GM21390 (cell line): ENCODE data around the gene TET1.
"Not testable (repeated sequence)": the region's sequence is repeated elsewhere in the genome, so short reads cannot be mapped to it uniquely, and the experiment has no call there.

Experiments used
- ATAC-seq: cut with Tn5 transposase; IDR thresholded peaks from one replicate; pipeline ENCODE4 v1.9.1; 2021; ENCODE audit not compliant: unreplicated experiment

TET1 gene

GRCh38 chr10:68562661-68563570 lies 2.8 kb downstream of the TET1 start:
- ATAC-seq = no peak

DNA sequence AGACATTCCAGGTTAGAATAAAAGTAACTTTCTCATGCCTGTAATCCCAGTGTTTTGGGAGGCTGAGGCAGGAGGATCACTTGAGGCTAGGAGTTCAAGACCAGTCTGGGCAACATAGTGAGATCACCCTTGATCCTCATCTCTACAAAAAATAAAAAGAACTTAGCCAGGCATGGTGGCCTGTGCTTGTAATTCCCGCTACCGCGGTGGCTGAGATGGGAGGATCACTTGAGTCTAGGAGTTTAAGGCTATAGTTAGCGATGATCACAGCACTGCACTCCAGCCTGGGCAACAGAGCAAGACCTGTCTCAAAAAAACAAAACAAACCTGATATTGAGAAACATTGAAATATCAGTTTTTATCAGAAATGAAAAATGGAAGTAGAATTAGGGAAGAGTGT lies 4.6 kb downstream of the TET1 start:
- ATAC-seq = no peak

GRCh38 chr10:68565658-68566057 lies 5.5 kb downstream of the TET1 start:
- ATAC-seq = no peak

- no peak for ATAC-seq
These were observed 6.2 kb downstream of the TET1 start for GRCh38 chr10:68566351-68566750.

GRCh38 chr10:68566955-68567354 lies 6.8 kb downstream of the TET1 start:
- ATAC-seq = no peak

DNA sequence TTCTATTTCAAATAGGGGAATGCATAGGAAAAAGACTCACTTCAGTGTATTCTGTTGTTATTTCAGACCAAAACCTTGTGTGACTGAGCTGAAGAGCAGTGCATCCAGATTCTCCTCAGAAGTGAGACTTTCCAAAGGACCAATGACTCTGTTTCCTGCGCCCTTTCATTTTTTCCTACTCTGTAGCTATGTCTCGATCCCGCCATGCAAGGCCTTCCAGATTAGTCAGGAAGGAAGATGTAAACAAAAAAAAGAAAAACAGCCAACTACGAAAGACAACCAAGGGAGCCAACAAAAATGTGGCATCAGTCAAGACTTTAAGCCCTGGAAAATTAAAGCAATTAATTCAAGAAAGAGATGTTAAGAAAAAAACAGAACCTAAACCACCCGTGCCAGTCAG lies 12.0 kb downstream of the TET1 start:
- ATAC-seq = no peak

DNA sequence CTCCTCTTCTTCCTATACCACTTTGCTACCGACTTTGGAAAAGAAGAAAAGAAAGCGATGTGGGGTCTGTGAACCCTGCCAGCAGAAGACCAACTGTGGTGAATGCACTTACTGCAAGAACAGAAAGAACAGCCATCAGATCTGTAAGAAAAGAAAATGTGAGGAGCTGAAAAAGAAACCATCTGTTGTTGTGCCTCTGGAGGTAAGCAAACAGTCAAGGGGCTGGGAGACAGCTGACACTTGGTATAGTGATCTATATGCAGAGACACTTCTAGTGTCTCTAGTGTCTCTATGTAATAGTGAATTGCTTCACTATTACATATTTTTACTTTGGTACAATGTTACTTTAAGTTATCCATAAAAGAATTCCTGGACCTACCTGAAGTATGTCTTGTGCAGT lies 13.9 kb downstream of the TET1 start:
- ATAC-seq = no peak

DNA sequence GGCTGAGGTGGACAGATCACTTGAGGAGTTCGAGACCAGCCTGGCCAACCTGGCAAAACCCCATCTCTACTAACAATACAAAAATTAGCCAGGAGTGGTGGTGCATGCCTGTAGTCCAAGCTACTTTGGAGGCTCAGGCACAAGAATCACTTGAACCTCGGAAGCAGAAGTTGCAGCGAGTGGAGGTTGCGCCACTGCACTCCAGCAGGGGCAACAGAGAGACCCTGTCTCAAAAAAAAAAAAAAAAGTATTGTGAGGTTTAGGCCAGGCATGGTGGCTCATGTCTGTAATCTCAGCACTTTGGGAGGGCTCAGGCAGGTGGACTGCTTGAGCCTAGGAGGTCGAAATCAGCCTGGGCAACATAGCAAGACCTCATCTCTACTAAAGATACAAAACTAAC lies 16.0 kb downstream of the TET1 start:
- ATAC-seq = no peak

DNA sequence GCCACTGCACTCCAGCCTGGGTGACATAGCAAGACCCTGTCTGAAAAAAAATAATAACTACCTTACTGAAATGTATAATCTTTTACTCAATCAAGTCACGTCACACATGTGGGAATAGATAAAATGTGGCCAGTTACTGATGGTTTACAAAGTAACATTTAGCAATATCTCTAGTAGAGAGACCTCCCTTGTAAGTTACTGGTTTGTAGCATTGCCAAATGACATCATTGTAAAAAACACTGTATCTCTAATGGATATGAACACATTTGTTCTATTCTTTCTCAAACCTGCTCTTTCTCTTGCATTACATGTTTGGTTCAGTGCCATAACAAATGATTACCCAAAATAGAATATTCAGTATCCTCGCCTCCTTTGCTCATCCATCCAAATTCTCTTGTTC lies 18.8 kb downstream of the TET1 start:
- ATAC-seq = no peak

DNA sequence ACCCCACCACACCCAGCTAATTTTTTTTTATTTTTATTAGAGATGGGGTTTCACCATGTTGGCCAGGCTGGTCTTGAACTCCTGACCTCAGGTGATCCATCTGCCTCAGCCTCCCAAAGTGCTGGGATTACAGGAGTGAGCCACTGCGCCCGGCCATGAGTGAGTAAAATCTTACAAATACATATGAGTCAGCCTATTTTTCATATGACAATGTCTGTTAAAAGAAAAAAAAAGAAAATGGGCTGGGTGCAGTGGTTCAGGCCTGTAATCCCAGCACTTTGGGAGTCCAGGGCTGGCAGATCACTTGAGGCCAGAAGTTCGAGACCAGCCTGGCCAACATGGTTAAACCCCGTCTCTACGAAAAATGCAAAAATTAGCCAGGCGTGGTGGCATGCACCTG lies 24.1 kb downstream of the TET1 start:
- ATAC-seq = not testable (repeated sequence)

- ATAC-seq = no peak
These were observed 26.6 kb downstream of the TET1 start for GRCh38 chr10:68586606-68587305.

GRCh38 chr10:68594405-68594804 lies 34.3 kb downstream of the TET1 start:
- ATAC-seq = no peak

- ATAC-seq = no peak
These were observed 35.4 kb downstream of the TET1 start for GRCh38 chr10:68595513-68595912.

DNA sequence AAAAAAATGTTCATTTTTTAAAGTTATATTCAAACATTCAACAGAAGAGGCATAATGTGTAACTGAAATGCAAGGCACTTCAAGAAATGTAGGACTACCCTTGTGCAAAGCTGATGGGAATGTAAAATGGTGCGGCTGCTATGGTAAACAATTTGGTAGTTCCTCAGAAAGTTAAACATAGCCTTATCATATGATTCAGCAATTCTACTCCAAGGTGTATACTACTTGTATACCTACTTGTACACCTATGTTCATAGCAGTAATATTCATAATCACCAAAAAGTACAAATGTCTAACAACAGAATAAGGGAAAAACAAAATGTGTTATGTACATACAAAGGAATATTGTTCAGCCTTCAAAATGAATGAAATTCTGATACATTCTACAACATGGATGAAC lies 37.3 kb downstream of the TET1 start:
- ATAC-seq = no peak

GRCh38 chr10:68598978-68599770 lies 39.0 kb downstream of the TET1 start:
- no peak for ATAC-seq

GRCh38 chr10:68599771-68600040 lies 39.6 kb downstream of the TET1 start:
- no peak for ATAC-seq

- peak; percentile 92 for ATAC-seq
These were observed 40.1 kb downstream of the TET1 start for GRCh38 chr10:68600041-68600778.

DNA sequence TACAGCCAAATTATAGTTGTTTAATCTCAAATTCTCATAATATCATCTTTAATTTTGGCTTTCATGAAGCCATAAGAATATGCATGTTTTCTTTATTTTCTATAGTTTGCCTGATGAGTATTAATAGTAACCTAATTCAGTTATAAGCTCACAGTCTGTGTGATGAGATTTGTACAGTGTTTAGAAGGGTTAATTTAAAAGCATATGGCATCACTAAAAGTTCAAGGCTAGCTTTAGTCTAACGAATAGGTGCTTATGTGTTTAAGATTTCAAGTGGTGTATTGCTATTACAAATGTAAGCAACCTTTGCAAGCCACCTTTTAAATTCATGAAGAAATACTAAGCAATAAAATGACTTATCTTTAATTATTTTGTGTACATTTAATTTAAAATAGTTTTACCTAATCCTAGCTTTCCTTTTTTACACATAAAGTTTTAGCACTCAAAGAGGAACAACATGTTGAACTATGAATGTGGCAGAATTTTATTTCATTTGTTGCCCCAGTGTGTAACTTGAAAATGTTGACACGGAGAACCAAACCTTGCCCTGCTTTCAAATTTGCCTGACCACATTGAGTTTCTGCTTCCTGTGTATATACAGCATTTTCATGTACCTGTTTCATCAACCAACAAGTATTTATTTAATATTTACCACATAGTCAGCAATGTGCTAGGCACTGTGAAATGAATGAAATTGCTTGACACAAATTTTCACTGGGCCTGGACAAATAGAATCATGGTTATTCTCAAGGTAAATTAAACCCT lies 41.5 kb downstream of the TET1 start:
- ATAC-seq = no peak

DNA sequence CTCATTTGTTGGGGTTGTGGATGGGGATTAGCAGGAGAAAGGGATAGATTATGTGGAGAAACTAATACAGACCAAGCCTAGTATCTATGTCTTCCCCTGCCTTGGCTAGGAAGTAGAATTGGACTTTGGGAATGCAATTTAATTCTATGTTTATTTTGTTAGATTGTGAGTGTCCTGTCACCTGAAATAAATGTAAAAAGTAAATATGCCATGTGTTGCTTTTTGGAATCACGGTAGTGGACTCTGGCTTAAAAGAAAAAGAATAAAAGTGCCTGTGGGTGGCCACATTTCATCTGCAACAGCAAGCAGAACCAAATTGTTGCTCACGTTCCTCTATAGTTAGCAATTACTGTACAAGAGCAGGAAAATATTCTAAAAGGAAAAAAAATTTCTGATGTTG lies 42.3 kb downstream of the TET1 start:
- no peak for ATAC-seq

- ATAC-seq = no peak
These were observed 43.6 kb downstream of the TET1 start for GRCh38 chr10:68603766-68604165.
